ENCODE measurements around the gene BCL2L15. TPM values are rescaled to one million over a fixed set of nuclear protein-coding genes. Genes with fewer than 3 reads are reported as not detected.

BCL2L15 gene
- total RNA-seq, 1 donor from 2014 or later: 1.3 TPM

DNA sequence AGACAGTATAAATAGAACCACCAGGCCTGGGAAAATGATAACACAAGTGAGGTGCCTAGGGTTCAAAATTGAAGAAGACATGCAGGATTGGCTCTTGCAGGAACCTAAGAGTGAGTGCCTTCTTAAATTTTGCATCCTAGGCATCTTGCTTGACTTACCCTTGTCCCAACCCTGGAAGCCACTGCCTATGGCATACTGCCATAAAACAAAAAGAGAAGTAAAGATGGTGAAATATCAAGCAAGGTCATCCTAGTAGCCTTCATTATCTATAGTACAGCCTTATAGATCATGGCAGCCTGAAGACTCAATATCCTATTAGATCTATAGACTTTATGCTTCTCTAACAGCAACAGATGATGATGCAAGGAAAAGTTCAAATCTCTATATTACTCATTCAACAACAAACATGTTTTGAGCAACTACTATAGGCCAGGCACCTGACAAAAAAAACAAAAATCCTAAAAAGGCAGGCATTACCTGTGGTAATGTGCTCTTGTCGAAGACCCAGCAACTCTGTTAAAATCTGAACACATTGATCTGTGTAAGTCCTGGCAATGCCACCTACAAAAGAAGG is 10.9 kb upstream of the BCL2L15 start:
- peaks cover 71% of the 10 kb centered on the region for H3K36me3 ChIP-seq
- peaks cover 18% of the 10 kb centered on the region for H3K4me1 ChIP-seq
- no peak for DNase-seq
- peak in 1 of 2 donors; percentile 42 for ATAC-seq
- H3K27me3 ChIP-seq (ENCODE audit: low read depth): no peaks in the 10 kb centered on the region
- H3K4me3 ChIP-seq: no peak overlapping the region
- TF ChIP-seq, protein P1, sequence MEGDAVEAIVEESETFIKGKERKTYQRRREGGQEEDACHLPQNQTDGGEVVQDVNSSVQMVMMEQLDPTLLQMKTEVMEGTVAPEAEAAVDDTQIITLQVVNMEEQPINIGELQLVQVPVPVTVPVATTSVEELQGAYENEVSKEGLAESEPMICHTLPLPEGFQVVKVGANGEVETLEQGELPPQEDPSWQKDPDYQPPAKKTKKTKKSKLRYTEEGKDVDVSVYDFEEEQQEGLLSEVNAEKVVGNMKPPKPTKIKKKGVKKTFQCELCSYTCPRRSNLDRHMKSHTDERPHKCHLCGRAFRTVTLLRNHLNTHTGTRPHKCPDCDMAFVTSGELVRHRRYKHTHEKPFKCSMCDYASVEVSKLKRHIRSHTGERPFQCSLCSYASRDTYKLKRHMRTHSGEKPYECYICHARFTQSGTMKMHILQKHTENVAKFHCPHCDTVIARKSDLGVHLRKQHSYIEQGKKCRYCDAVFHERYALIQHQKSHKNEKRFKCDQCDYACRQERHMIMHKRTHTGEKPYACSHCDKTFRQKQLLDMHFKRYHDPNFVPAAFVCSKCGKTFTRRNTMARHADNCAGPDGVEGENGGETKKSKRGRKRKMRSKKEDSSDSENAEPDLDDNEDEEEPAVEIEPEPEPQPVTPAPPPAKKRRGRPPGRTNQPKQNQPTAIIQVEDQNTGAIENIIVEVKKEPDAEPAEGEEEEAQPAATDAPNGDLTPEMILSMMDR (IDR thresholded peaks at IDR 0.05): no peak
- no peaks in the 10 kb centered on the region for H3K9me3 ChIP-seq
- intact Hi-C loops (cut with DNase I): no loop called here
- no peak overlapping the region for H3K27ac ChIP-seq

DNA sequence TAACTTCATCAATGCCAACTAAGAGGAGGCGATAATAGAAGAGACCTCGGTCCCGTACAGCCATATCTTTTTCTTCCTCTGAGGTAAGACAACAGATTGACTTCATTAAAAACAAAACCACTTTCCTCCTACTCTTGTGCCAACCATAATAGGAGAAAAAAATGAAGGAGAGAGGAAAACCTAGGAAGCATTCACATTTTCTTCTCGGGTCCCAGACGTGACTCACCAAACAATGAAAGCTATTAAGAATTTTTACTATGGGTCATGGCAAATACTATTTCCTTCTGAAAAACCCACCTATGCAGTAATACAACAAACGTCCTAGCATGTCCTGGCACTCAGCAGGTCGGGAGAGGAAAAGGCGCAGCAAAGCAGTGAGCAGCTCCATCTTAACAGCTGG is 8.6 kb upstream of the BCL2L15 start:
- no peaks in the 10 kb centered on the region for H3K9me3 ChIP-seq
- peaks cover 66% of the 10 kb centered on the region for H3K36me3 ChIP-seq
- intact Hi-C loops (cut with DNase I): no loop called here
- no peak overlapping the region for H3K27ac ChIP-seq
- H3K4me1 ChIP-seq: peaks cover 10% of the 10 kb centered on the region
- DNase-seq: no peak
- no peak for ATAC-seq
- TF ChIP-seq, protein P1 (IDR thresholded peaks at IDR 0.05): no peak
- no peaks in the 10 kb centered on the region for H3K27me3 ChIP-seq (ENCODE audit: low read depth)
- H3K4me3 ChIP-seq: no peak overlapping the region

DNA sequence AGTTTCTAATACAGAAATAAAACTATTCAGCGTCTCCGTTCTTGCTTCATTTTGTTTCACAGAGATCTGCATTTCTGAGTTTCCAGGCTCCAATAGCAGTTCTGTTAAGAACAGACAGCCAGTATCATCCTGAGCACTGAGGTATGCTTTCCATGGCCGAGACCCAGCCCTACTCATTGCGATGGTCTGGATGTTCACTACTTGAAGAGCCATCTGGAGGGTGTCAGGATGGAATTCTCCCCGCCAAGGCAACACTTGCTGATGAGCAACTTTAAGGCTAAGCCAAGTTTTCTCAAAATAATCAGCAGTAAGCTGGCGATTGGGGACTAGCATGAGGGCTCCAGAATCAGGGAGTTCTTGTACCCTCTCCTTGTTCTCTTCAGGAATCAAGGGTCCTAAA is 7.7 kb upstream of the BCL2L15 start:
- Histone ChIP-seq H3K4me3 (no peak overlapping the region), H3K4me1 (peaks cover 10% of the 10 kb centered on the region), H3K9me3 (no peaks in the 10 kb centered on the region), H3K27me3 (ENCODE audit: low read depth) (no peaks in the 10 kb centered on the region), H3K36me3 (peaks cover 58% of the 10 kb centered on the region), H3K27ac (no peak overlapping the region)
- DNase-seq (no peak), ATAC-seq (no peak)
- TF ChIP-seq, protein P1 (IDR thresholded peaks at IDR 0.05): no peak
- intact Hi-C loops (cut with DNase I): no loop called here

DNA sequence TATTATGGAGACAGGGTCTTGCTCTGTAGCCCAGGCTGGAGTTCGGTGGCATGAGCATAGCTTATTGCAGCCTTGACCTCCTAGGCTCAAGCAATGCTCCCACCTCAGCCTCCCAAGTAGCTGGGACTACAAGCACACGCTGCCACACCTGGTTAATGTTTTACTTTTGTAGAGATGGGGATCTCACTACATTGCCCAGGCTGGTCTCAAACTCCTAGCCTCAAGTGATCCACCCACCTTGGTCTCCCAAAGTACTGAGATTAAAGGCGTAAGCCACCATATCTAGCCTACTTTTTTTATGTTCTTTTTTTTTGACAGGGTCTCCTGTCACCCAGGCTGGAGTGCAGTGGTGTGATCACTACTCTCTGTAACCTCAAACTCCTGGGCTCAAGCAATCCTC is 5.9 kb upstream of the BCL2L15 start:
- ATAC-seq: no peak
- no peak overlapping the region for H3K4me3 ChIP-seq
- H3K4me1 ChIP-seq: peaks cover 2% of the 10 kb centered on the region

DNA sequence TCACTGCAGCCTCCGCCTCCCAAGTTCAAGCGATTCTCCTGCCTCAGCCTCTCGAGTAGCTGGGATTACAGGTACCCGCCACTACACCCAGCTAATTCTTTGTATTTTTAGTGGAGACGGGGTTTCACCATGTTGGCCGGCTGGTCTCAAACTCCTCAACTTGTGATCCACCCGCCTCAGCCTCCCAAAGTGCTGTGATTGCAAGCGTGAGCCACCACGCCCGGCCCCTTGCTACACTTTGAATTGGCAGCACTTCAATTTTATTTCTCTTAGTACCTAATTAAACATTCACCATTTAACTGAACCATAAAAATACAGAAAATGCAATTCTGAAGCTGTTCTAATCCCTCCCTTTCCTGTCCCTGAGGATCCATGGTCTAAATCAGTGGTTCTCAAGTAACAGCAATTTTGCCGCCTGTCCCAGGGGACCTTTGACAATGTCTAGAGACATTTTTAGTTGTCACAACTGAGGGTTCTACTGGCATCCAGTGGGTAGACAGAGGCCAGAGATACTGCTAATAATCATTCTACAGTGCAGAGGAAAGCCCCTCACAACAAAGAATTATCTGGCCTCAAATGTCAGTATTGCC is 4.3 kb upstream of the BCL2L15 start:
- intact Hi-C loops (cut with DNase I): no loop called here
- Histone ChIP-seq H3K27ac (no peak overlapping the region), H3K4me3 (no peak overlapping the region), H3K4me1 (no peaks in the 10 kb centered on the region), H3K9me3 (no peaks in the 10 kb centered on the region), H3K36me3 (peaks cover 24% of the 10 kb centered on the region), H3K27me3 (ENCODE audit: low read depth) (no peaks in the 10 kb centered on the region)
- TF ChIP-seq, protein P1 (IDR thresholded peaks at IDR 0.05): no peak
- ATAC-seq: no peak
- no peak for DNase-seq

More for the DNA sequence above, 5.9 kb upstream of the BCL2L15 start:
- intact Hi-C loops (cut with DNase I): no loop called here
- H3K27me3 ChIP-seq (ENCODE audit: low read depth): no peaks in the 10 kb centered on the region
- no peaks in the 10 kb centered on the region for H3K9me3 ChIP-seq
- no peak for DNase-seq
- H3K27ac ChIP-seq: no peak overlapping the region
- TF ChIP-seq, protein P1 (IDR thresholded peaks at IDR 0.05): no peak
- H3K36me3 ChIP-seq: peaks cover 39% of the 10 kb centered on the region
